GM18861 (cell line): ENCODE results near the gene EMC10.

Experiments used
- ATAC-seq: cut with Tn5 transposase; IDR thresholded peaks from one replicate; pipeline ENCODE4 v1.9.1; 2021; ENCODE audit not compliant: unreplicated experiment

The EMC10 gene

GRCh38 chr19:50477751-50478515, 1.6 kb downstream of the EMC10 start:
- ATAC-seq, result no peak

- ATAC-seq, result no peak
Measured at GRCh38 chr19:50478901-50479715, 2.8 kb downstream of the EMC10 start.

GRCh38 chr19:50479761-50480251, 3.5 kb downstream of the EMC10 start:
- no peak for ATAC-seq

- ATAC-seq, result no peak
Measured at GRCh38 chr19:50480281-50481111, 4.2 kb downstream of the EMC10 start.

GRCh38 chr19:50481351-50482149, 5.2 kb downstream of the EMC10 start:
- no peak for ATAC-seq

GRCh38 chr19:50482271-50482855, 6.1 kb downstream of the EMC10 start:
- no peak for ATAC-seq

- no peak for ATAC-seq
Measured at GRCh38 chr19:50482916-50483315, 6.6 kb downstream of the EMC10 start.

GRCh38 chr19:50485284-50485955, 9.1 kb downstream of the EMC10 start:
- ATAC-seq, result no peak

GRCh38 chr19:50486823-50487515, 10.7 kb downstream of the EMC10 start:
- no peak for ATAC-seq

- ATAC-seq, result no peak
Measured at GRCh38 chr19:50488389-50489194, 12.3 kb downstream of the EMC10 start.

GRCh38 chr19:50489461-50490011, 13.2 kb downstream of the EMC10 start:
- ATAC-seq, result no peak

GRCh38 chr19:50490411-50490811, 14.1 kb downstream of the EMC10 start:
- no peak for ATAC-seq

- no peak for ATAC-seq
Measured at GRCh38 chr19:50490991-50491472, 14.7 kb downstream of the EMC10 start.

- no peak for ATAC-seq
Measured at GRCh38 chr19:50492303-50493052, 16.2 kb downstream of the EMC10 start.

GRCh38 chr19:50493171-50493570, 16.9 kb downstream of the EMC10 start:
- no peak for ATAC-seq

- ATAC-seq, result no peak
Measured at GRCh38 chr19:50494186-50495019, 18.1 kb downstream of the EMC10 start.
